ENCODE measurements around the gene TMEM108.

Gene TMEM108

DNA sequence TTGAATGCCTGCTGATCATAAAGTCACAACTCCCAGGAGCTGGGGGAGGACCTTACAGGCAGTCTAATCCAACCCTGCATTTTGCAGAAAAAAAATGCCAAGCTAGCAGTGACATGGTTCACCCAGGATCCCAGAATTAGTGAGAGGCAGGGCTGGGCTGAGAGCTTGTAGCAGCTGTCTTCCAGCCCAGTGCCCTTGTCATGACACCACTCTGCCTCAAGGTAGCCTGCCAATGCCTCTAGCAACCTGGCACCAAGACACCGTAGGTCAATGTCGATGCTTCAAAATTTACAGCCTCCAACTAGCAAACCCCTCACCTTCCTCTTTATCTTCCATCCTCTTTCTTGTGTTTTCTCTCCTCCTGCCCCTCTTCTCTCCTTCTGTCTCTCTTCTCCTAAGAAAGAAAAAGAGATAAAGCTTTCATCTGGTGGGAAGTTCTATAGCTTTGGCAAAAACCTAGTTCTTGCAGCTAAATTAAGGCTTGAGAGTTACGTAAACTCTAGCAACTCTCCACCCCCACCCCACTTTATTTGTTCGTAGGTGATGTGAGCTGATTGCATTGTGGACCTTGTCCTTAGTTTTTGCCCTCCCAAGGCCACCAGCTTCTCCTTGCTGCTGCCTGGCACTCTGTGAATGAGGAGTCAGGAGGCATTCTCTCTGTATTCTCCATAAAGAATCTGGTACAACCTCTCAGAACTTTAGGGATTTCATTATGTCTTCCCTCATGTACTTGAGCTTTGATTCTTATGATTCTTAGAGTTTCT, 343.3 kb downstream of the TMEM108 start:
- DNase-seq (ENCODE audit: low read depth in 2 of 2, low spot score in 1 of 2) = no peak

DNA sequence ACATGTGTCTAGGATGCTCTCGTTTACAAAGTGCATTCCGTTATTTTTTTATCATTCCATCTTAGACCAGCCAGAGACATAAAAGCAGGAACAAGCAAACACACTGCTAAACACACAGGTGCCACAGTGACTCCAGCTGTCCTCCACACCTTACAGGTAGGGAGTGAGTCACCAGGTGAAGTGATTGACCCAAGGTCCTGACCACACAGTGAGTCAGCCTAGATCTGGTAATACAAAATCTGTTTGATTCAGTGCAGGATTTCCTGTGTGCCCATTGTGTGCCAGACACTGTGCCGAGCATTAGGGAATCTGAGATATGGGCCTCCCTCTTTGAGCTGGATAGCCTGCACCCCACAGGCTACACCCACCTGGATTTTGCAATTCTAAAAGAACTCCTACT, 345.0 kb downstream of the TMEM108 start:
- no peak for DNase-seq (ENCODE audit: low read depth in 2 of 2, low spot score in 1 of 2)

DNA sequence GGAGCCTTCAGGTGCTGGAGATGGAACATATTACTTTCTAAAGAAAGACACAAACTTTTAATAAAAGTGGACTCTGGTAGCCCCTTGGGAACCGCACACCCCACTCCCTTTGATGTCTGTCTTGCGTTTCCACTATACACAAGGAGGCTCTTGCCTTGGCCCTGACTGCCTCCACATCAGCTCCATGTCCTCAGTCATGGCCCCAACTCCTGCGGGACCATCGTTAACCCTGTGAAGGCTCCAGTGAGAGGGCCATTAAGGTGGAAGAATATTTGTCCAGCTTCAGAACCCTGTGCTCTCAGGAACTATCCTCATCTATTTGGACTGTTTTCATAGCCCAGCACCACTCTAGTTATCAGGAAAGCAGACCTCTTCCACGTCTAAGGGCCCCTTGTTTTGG, 345.6 kb downstream of the TMEM108 start:
- no peak for DNase-seq (ENCODE audit: low read depth in 2 of 2, low spot score in 1 of 2)

DNA sequence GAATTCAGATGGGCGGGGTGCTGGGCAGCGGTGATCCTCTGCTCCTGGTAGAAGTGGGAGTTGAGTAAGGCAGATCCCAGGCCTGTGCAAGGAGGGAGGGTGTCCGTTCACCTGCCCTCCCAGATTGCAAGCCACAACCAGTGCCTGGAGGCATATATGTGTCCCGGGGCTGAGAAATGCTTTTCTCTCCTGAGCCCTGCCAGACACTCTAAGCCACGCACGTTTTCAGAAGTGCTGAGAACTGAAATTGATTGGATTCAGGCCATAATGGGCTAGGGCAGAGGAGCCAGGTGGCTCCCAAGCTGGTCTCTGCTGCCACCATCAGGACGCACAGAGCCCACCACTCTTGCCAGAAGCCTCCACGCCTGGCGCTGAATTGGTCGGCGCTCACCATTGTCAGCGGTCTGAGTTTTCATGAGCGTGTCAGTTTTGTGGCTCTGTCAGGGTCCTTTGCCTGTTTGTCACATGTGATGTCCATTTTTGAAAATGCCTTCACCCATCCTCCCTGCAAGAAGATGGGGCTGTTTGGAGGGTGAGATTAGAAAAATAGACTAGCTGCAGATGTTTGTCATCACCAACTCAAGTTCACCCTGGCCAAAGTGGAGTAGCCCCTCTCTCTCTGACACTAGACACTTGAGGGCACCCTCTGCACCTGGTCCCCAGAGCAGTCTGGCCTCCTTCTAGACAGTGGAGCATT, 346.3 kb downstream of the TMEM108 start:
- no peak for DNase-seq (ENCODE audit: low read depth in 2 of 2, low spot score in 1 of 2)

GRCh38 chr3:133386876-133387275, 348.7 kb downstream of the TMEM108 start:
- DNase-seq (ENCODE audit: low read depth in 2 of 2, low spot score in 1 of 2) = no peak

DNA sequence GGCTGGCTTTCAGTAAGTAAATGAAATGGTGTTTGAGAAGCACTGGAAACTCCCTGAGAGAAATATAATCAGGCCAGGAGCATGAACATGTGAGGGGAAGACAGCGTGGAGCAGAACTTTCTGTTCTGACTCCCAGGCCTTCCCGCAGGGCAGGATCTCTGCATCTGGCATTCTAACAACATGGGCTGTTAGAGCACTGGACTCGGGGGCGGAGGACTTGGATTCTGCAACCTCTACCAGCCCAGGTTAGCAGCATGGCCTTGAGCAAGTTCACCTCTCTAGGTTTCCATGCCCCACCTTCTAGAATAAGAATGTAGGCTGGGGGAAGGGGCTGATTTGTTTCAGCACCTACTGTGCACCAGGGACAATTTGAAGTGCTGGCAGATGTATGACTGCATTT, 349.1 kb downstream of the TMEM108 start:
- no peak for DNase-seq (ENCODE audit: low read depth in 2 of 2, low spot score in 1 of 2)

- DNase-seq (ENCODE audit: low read depth in 2 of 2, low spot score in 1 of 2) = no peak
Observed at GRCh38 chr3:133388696-133389395, 350.7 kb downstream of the TMEM108 start.

- no peak for DNase-seq (ENCODE audit: low read depth in 2 of 2, low spot score in 1 of 2)
Observed at GRCh38 chr3:133390715-133391114, 352.5 kb downstream of the TMEM108 start.

- DNase-seq (ENCODE audit: low read depth in 2 of 2, low spot score in 1 of 2) = no peak
Observed at GRCh38 chr3:133393204-133393603, 355.0 kb downstream of the TMEM108 start.

DNA sequence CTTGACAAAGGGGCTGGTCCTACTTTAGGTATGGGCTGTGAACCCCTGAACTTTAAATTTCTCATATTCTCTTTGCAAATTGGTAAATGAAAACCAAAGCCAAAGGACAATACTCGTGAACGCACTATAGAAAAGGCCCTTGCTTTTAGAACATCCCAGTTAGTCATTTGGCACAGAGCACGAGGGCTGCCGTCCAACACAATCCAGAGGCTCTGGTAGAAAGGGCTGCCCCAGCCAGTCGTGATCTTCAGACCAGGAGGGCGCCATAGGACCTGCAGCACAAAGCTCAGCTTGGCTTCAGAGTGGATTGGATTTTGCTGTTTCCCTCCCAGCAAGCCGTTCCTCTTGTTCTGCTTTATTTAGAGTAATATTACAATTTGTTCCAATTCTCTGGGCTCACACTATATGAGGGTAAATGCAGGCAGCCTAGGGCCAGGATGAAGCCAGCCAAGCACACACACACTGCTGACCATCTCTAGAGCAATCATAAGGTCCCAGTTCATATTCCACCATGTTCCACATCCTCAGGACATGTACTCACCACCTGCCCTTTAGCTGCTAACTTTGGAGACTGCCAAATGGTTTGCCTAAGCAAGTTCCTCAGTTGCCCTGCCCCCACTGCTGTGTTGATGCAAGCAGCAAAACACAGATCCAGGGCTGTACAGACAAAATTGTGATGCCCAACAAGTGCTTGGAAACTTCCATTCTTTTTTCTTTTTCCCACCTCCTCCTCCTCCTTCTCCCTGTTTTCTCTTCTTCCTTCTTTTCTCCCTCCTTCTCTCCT, 355.7 kb downstream of the TMEM108 start:
- DNase-seq (ENCODE audit: low read depth in 2 of 2, low spot score in 1 of 2) = no peak

DNA sequence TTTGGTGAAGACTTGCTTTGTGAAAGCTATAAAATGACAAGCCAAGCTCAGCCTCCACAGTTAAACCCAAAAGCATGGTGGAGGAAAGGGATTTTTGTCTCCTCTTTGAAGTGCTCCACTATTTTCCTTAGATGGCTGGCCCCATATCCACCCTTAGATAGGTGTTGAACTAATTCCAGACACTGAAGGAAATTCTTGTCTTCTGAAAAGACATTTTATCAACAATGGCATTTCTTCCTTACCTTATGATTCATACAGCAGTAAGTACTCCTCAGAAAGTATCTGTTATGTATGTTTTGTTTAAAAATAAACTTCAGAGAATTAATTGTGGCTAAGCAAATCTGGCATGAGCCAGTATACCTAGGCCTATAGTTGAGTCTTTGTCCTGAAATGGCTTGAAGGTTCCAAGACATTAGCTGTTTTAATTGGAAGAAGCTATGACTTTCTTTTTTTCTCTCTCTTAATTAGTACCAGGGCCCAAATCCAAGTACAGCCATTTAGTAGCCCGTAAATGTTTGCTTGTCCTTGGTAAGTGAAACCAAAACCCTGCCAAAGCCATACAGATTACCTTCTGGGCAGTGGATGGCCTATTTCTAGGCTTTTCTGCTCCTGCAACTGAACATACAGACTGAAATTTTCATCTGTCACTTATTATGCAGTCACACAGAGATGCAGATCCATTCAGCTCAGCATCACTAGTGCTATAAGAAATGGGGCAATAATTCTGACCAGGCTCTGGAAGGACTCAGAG, 356.5 kb downstream of the TMEM108 start:
- no peak for DNase-seq (ENCODE audit: low read depth in 2 of 2, low spot score in 1 of 2)

DNA sequence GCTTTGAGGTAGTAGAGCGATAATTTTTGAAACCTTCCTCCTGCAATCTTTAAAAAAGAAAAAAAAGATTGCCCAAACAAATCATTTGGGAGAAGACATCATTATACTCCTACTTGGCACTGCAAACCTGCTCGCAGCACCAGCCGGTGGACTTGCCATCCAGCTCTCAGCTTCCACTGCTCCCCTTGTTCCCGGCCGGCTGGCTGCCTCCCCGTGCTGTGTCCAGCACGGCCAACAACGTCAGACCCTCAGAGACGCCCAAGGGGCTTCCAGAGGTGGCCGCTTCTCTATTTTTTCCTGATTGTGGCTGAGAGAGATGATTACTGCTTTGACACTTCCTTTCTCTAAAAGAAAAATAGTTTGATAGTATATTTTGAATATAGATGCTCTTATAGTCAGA, 358.7 kb downstream of the TMEM108 start:
- DNase-seq (ENCODE audit: low read depth in 2 of 2, low spot score in 1 of 2) = no peak

DNA sequence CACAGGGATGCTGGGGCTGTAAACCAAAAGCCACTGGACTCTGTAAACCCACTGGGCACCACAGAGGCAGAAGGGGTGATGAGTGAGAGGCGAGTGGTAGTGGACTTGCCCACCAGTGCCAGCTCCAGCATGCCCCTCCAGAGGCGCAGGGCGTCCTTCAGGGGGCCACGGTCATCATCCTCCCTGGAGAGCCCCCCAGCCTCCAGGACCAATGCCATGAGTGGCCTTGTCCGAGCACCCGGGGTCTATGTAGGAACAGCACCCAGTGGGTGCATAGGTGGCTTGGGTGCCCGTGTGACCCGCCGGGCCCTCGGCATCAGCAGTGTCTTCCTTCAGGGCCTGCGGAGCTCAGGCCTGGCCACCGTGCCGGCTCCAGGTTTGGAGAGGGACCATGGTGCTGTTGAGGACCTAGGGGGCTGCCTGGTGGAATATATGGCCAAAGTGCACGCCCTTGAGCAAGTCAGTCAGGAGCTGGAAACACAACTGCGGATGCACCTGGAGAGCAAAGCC, 361.9 kb downstream of the TMEM108 start, which contains the start of gene BFSP2:
TSS of gene BFSP2 (plus strand) at position 51 of the 510 bp plus-strand sequence. CDS start at position 79, 28 bp downstream.
- DNase-seq (ENCODE audit: low read depth in 2 of 2, low spot score in 1 of 2) = no peak

DNA sequence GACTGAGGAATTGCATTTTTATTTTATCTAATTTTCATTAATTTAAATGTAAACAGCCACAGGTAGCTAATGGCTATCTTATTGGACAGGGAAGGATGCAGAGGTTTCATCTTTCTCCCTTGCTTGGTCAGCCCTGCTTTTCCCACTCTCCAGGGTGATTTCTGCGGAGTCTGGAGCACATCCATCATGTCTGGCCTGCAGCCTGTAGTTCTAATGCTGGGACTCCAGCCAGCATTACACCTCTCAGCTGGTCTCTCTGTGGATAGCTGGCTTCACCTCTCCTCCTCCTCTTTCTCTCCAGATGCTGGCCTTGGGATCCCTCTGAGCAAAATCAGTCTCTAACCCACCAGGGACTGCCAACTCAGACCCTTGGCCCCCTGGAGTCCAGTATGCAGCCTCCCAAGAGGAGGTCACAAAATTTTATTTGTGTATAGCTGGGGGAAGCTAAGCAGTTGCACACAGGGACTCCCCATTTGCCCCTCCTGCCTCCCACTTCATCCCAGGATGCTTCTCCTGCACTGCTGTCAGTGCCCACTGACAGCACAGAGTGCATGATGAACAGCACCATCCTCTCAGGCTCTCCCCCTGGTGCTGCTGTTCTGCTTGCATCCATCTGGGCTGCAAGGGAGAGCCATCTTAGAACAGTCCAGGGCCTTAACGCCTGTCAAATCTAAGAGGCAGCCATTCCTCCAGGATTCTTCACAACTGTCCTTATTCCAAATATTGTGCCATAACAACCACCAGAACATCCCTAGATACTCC, 363.4 kb downstream of the TMEM108 start:
- no peak for DNase-seq (ENCODE audit: low read depth in 2 of 2, low spot score in 1 of 2)

GRCh38 chr3:133404920-133405319, 366.7 kb downstream of the TMEM108 start:
- DNase-seq (ENCODE audit: low read depth in 2 of 2, low spot score in 1 of 2) = no peak

GRCh38 chr3:133408366-133408765, 370.2 kb downstream of the TMEM108 start:
- no peak for DNase-seq (ENCODE audit: low read depth in 2 of 2, low spot score in 1 of 2)

DNA sequence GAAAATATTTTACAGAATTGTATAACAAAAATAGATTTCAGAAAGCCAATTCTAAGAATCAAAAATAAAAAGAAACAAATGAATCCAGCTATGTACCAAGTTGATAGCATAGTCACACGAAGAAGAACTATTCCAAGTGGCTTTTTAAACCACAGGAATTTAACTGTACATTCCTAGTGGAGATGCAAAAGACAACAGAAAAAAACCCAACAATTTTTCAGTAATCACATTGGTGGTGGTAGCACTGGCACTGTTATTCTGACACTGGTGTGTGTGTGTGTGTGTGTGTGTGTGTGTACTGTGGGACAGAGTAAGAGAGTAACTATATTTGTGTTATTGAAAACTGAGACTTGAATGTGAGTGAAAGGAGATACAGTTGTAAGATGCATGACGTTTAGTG, 370.8 kb downstream of the TMEM108 start:
- DNase-seq (ENCODE audit: low read depth in 2 of 2, low spot score in 1 of 2) = no peak

DNA sequence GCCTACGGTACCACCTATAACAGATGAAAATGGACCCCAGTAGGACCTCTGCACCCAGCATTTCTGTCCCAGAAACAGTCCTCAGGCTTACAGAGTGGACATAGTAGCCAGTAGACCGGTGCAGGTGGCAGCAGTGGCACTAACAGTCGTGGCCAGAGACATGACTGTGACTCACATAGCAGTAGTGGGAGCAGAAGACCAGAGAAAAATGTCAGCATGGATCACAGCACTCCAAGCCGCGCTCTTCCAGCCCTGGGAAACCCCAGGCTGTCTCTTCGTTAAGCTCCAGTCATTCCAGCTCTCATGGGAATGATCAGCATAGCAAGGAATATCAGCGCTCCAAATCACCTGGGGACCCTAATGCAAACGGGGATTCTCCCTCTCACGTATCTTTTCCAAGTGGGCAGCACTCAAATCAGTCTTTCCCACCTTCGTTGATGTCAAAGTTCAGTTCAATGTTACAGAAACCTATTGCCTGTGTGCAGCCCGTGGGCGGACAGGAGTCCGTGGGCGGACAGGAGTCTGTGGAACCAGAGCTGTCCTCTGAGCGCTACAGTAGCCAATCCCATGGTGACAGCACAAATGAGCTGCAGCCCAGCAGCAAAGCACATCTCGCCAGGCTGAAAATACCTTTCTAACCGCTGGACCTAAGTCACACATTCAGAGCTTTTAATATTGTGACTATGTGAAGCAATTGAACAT, 372.2 kb downstream of the TMEM108 start:
- DNase-seq (ENCODE audit: low read depth in 2 of 2, low spot score in 1 of 2) = no peak
